CD8-positive, alpha-beta memory T cell (primary cell): ENCODE results near the gene PRR13. TPM values are rescaled to one million over a fixed set of nuclear protein-coding genes. Genes with fewer than 3 reads are reported as not detected.

Source experiments
- CTCF ChIA-PET: fragments of 350-600 bp; sonication (Branson Sonifier 250); formaldehyde crosslinking; loops from one replicate; lab custom pipeline; 2021; ENCODE audit warnings: antibody characterized with exemption; lab: Charles Lee
- POLR2A ChIA-PET: fragments of 350-600 bp; sonication (Branson Sonifier 250); formaldehyde crosslinking; loops from one replicate; lab custom pipeline; 2021; ENCODE audit warnings: antibody characterized with exemption; lab: Charles Lee
- DNase-seq, 5 donors: peaks; one replicate each; pipeline versions ENCODE4 v3.0.0 to v3.0.0-alpha.2; 2020 to 2022; ENCODE audit warnings: mixed read lengths in 1 of 5
- H3K27ac ChIP-seq: one replicate; pipeline ENCODE4 v1.7.0; 2013; ENCODE audit warnings: low read depth, mild to moderate bottlenecking, low read length, moderate library complexity
- H3K27me3 ChIP-seq: 2 replicates; pipeline ENCODE4 v1.7.0; 2013; ENCODE audit warnings: low read length, mild to moderate bottlenecking; ENCODE audit not compliant: insufficient read depth, poor library complexity, severe bottlenecking
- H3K36me3 ChIP-seq: 2 replicates; pipeline ENCODE4 v1.7.0; 2013; ENCODE audit warnings: mild to moderate bottlenecking, low read length, moderate library complexity; ENCODE audit not compliant: insufficient read depth
- H3K4me1 ChIP-seq: 2 replicates; pipeline ENCODE4 v1.7.0; 2013; ENCODE audit warnings: mild to moderate bottlenecking, low read length, moderate library complexity; ENCODE audit not compliant: insufficient read depth
- H3K4me3 ChIP-seq: 2 replicates; pipeline ENCODE4 v1.7.0; 2013; ENCODE audit warnings: mild to moderate bottlenecking, low read length
- H3K9me3 ChIP-seq: 2 replicates; pipeline ENCODE4 v1.7.0; 2013; ENCODE audit warnings: mild to moderate bottlenecking, low read length
- H3K27ac Mint-ChIP-seq, 8 donors: one replicate each; pipeline ENCODE4 v1.8.0; 2020 to 2021; ENCODE audit warnings: mixed read lengths in 8 of 8, mild to moderate bottlenecking in 6 of 8, inconsistent platforms in 3 of 8, moderate library complexity in 3 of 8
- H3K27me3 Mint-ChIP-seq, 2 donors: one replicate each; pipeline ENCODE4 v1.8.0; 2020 to 2021; ENCODE audit warnings: mixed read lengths in 2 of 2, mild to moderate bottlenecking in 1 of 2, moderate library complexity in 1 of 2
- H3K36me3 Mint-ChIP-seq, 3 donors: one replicate each; pipeline ENCODE4 v1.8.0; 2020 to 2021; ENCODE audit warnings: mixed read lengths in 3 of 3, inconsistent platforms in 1 of 3, mild to moderate bottlenecking in 1 of 3
- H3K4me1 Mint-ChIP-seq, 3 donors: one replicate each; pipeline ENCODE4 v1.8.0; 2020 to 2021; ENCODE audit warnings: mixed read lengths in 3 of 3, inconsistent platforms in 1 of 3, mild to moderate bottlenecking in 1 of 3
- H3K4me3 Mint-ChIP-seq, 7 donors: one replicate each; pipeline ENCODE4 v1.8.0; 2020 to 2021; ENCODE audit warnings: mixed read lengths in 7 of 7, mild to moderate bottlenecking in 6 of 7, moderate library complexity in 4 of 7, inconsistent platforms in 2 of 7
- H3K9me3 Mint-ChIP-seq, 5 donors: one replicate each; pipeline ENCODE4 v1.8.0; 2020 to 2022; ENCODE audit warnings: mixed read lengths in 5 of 5, mild to moderate bottlenecking in 3 of 5, moderate library complexity in 2 of 5, inconsistent platforms in 1 of 5
- polyA plus RNA-seq: library from polyadenylated mRNA; unstranded; fragments of 300-500 nt; fragmentation: Illumina TruSeq; gene quantifications from one replicate; pipeline ENCODE4 v1.2.3, GENCODE V29; 2021
- total RNA-seq, 2 experiments: library from RNA; stranded (reverse); gene quantifications; one replicate each; pipeline ENCODE4 v1.2.3, GENCODE V29; 2021

PRR13 gene
- total and polyA plus RNA-seq, 3 experiments from 2014 or later, result 234 to 602 (median 236) TPM

- H3K4me1 Mint-ChIP-seq, result peaks cover 25 to 43% (median 41%) of the 10 kb centered on the region in 3 donors
- POLR2A ChIA-PET, result no interaction called here
- Histone ChIP-seq H3K4me1 (peaks cover 23% of the 10 kb centered on the region), H3K9me3 (no peaks in the 10 kb centered on the region), H3K27me3 (no peaks in the 10 kb centered on the region), H3K27ac (no peak overlapping the region), H3K36me3 (peaks cover 89% of the 10 kb centered on the region), H3K4me3 (no peak overlapping the region)
- CTCF ChIA-PET, result interaction anchor here (1.7 kb wide), 1 partner anchor 43 kb away, joined by 7 read pairs; no protein-coding TSS in a partner anchor
- H3K27ac Mint-ChIP-seq, result peak overlapping the region in 5 of 8 donors; percentile 11 to 76 (median 29)
- peaks cover 21 to 95% (median 45%) of the 10 kb centered on the region in 3 donors for H3K36me3 Mint-ChIP-seq
- H3K4me3 Mint-ChIP-seq, result no peak overlapping the region
- H3K9me3 Mint-ChIP-seq, result no peaks in the 10 kb centered on the region
- no peak for DNase-seq
- H3K27me3 Mint-ChIP-seq, result peaks cover 0 to 3% of the 10 kb centered on the region in 2 donors
These were observed 24.1 kb downstream of the PRR13 start for GRCh38 chr12:53465679-53466078.

- ChIA-PET POLR2A (no interaction called here), CTCF (no interaction called here)
- Mint-ChIP-seq H3K27me3 (peaks cover 0 to 3% of the 10 kb centered on the region in 2 donors), H3K4me1 (peaks cover 22 to 45% (median 42%) of the 10 kb centered on the region in 3 donors), H3K27ac (peak overlapping the region in 3 of 8 donors; percentile 21 to 84 (median 60)), H3K4me3 (no peak overlapping the region), H3K36me3 (peaks cover 18 to 94% (median 43%) of the 10 kb centered on the region in 3 donors), H3K9me3 (no peaks in the 10 kb centered on the region)
- no peak for DNase-seq
- Histone ChIP-seq H3K4me1 (peaks cover 15% of the 10 kb centered on the region), H3K9me3 (no peaks in the 10 kb centered on the region), H3K27me3 (no peaks in the 10 kb centered on the region), H3K36me3 (peaks cover 87% of the 10 kb centered on the region), H3K27ac (no peak overlapping the region), H3K4me3 (no peak overlapping the region)
These were observed 25.1 kb downstream of the PRR13 start for GRCh38 chr12:53466640-53467039.

GRCh38 chr12:53467082-53467481, 25.5 kb downstream of the PRR13 start:
- peak overlapping the region in 2 of 8 donors; percentile 21 to 84 for H3K27ac Mint-ChIP-seq

GRCh38 chr12:53467880-53468279, 26.3 kb downstream of the PRR13 start:
- Histone ChIP-seq H3K4me1 (peaks cover 7% of the 10 kb centered on the region), H3K27ac (no peak overlapping the region), H3K36me3 (peaks cover 87% of the 10 kb centered on the region), H3K9me3 (no peaks in the 10 kb centered on the region), H3K4me3 (no peak overlapping the region), H3K27me3 (no peaks in the 10 kb centered on the region)
- POLR2A ChIA-PET, result interaction anchor here (0.5 to 1.0 kb wide), 3 partner anchors 13 to 955 kb away, joined by 3 to 4 read pairs (median 3); partner anchors contain the start of gene CISTR
- H3K27ac Mint-ChIP-seq, result peak overlapping the region in 2 of 8 donors; percentile 36 to 87
- H3K4me1 Mint-ChIP-seq, result peaks cover 28 to 54% (median 52%) of the 10 kb centered on the region in 3 donors
- no peak for DNase-seq
- CTCF ChIA-PET, result interaction anchor here (1.5 kb wide), 1 partner anchor 9 kb away, joined by 3 read pairs; no protein-coding TSS in a partner anchor
- H3K36me3 Mint-ChIP-seq, result peaks cover 14 to 94% (median 39%) of the 10 kb centered on the region in 3 donors
- H3K27me3 Mint-ChIP-seq, result peaks cover 0 to 3% of the 10 kb centered on the region in 2 donors
- H3K4me3 Mint-ChIP-seq, result no peak overlapping the region
- H3K9me3 Mint-ChIP-seq, result no peaks in the 10 kb centered on the region

More at GRCh38 chr12:53467082-53467481, 25.5 kb downstream of the PRR13 start:
- Histone ChIP-seq H3K9me3 (no peaks in the 10 kb centered on the region), H3K27ac (no peak overlapping the region), H3K4me1 (peaks cover 15% of the 10 kb centered on the region), H3K36me3 (peaks cover 87% of the 10 kb centered on the region), H3K27me3 (no peaks in the 10 kb centered on the region), H3K4me3 (no peak overlapping the region)
- POLR2A ChIA-PET, result no interaction called here
- no peaks in the 10 kb centered on the region for H3K9me3 Mint-ChIP-seq
- no peak overlapping the region for H3K4me3 Mint-ChIP-seq
- peaks cover 26 to 48% (median 47%) of the 10 kb centered on the region in 3 donors for H3K4me1 Mint-ChIP-seq
- peaks cover 18 to 94% (median 44%) of the 10 kb centered on the region in 3 donors for H3K36me3 Mint-ChIP-seq
- CTCF ChIA-PET, result no interaction called here
- DNase-seq, result no peak
- peaks cover 0 to 3% of the 10 kb centered on the region in 2 donors for H3K27me3 Mint-ChIP-seq

GRCh38 chr12:53468282-53468681, 26.7 kb downstream of the PRR13 start:
- no peak for DNase-seq
- no peak overlapping the region for H3K27ac ChIP-seq
- Mint-ChIP-seq H3K4me3 (no peak overlapping the region), H3K9me3 (no peaks in the 10 kb centered on the region), H3K27me3 (peaks cover 0 to 3% of the 10 kb centered on the region in 2 donors), H3K27ac (peak overlapping the region in 3 of 8 donors; percentile 13 to 71 (median 36)), H3K36me3 (peaks cover 14 to 92% (median 37%) of the 10 kb centered on the region in 3 donors), H3K4me1 (peaks cover 27 to 55% (median 51%) of the 10 kb centered on the region in 3 donors)
- no peaks in the 10 kb centered on the region for H3K27me3 ChIP-seq
- peaks cover 87% of the 10 kb centered on the region for H3K36me3 ChIP-seq
- H3K4me3 ChIP-seq, result no peak overlapping the region
- peaks cover 6% of the 10 kb centered on the region for H3K4me1 ChIP-seq
- no peaks in the 10 kb centered on the region for H3K9me3 ChIP-seq
- ChIA-PET CTCF (interaction anchor here (1.5 kb wide), 2 partner anchors 8 to 9 kb away, joined by 3 read pairs; no protein-coding TSS in a partner anchor), POLR2A (interaction anchor here (0.5 to 1.0 kb wide), 3 partner anchors 13 to 955 kb away, joined by 3 to 4 read pairs (median 3); partner anchors contain the start of gene CISTR)

GRCh38 chr12:53472056-53472582, 30.6 kb downstream of the PRR13 start:
- Mint-ChIP-seq H3K27me3 (peaks cover 0 to 3% of the 10 kb centered on the region in 2 donors), H3K9me3 (no peaks in the 10 kb centered on the region), H3K36me3 (peaks cover 20 to 93% (median 30%) of the 10 kb centered on the region in 3 donors), H3K27ac (peak overlapping the region in 2 of 8 donors; percentile 19 to 90), H3K4me1 (peaks cover 42 to 64% (median 62%) of the 10 kb centered on the region in 3 donors), H3K4me3 (no peak overlapping the region)
- DNase-seq, result no peak
- peaks cover 90% of the 10 kb centered on the region for H3K36me3 ChIP-seq
- CTCF ChIA-PET, result interaction anchor here (1.2 to 2.5 kb wide), 4 partner anchors 19 to 151 kb away, joined by 3 to 9 read pairs (median 5); partner anchors contain the start of genes MAP3K12 and TARBP2
- POLR2A ChIA-PET, result interaction anchor here (0.6 to 1.0 kb wide), 3 partner anchors 9 to 89 kb away, joined by 4 to 8 read pairs (median 6); no protein-coding TSS in a partner anchor
- no peaks in the 10 kb centered on the region for H3K9me3 ChIP-seq
- no peak overlapping the region for H3K4me3 ChIP-seq
- no peaks in the 10 kb centered on the region for H3K27me3 ChIP-seq
- H3K4me1 ChIP-seq, result peaks cover 5% of the 10 kb centered on the region
- no peak overlapping the region for H3K27ac ChIP-seq

- CTCF ChIA-PET, result interaction anchor here (1.1 to 4.7 kb wide), 3 partner anchors 20 to 34 kb away, joined by 3 to 23 read pairs (median 3); partner anchors contain the start of gene NPFF
- POLR2A ChIA-PET, result interaction anchor here (1.3 to 1.4 kb wide), 2 partner anchors 19 to 26 kb away, joined by 3 to 4 read pairs; partner anchors contain the start of gene TARBP2
- H3K4me1 Mint-ChIP-seq, result peaks cover 42 to 67% (median 57%) of the 10 kb centered on the region in 3 donors
These were observed 32.5 kb downstream of the PRR13 start for GRCh38 chr12:53474077-53474476.

More at GRCh38 chr12:53474077-53474476, 32.5 kb downstream of the PRR13 start:
- Histone ChIP-seq H3K9me3 (no peaks in the 10 kb centered on the region), H3K27ac (no peak overlapping the region), H3K4me1 (peaks cover 5% of the 10 kb centered on the region), H3K27me3 (no peaks in the 10 kb centered on the region), H3K4me3 (no peak overlapping the region), H3K36me3 (peaks cover 80% of the 10 kb centered on the region)
- Mint-ChIP-seq H3K9me3 (no peaks in the 10 kb centered on the region), H3K36me3 (peaks cover 18 to 90% (median 18%) of the 10 kb centered on the region in 3 donors), H3K27me3 (no peaks in the 10 kb centered on the region), H3K4me3 (peak overlapping the region in 1 of 7 donors; percentile 12), H3K27ac (peak overlapping the region in 7 of 8 donors; percentile 68 to 93 (median 81))
- no peak for DNase-seq
